Adipocyte (in vitro differentiated cells): ENCODE results near the gene AFMID.

Experiments
- DNase-seq: peaks from one replicate; pipeline ENCODE4 v3.0.0-alpha.2; 2015; ENCODE audit warnings: low read depth
- H3K27me3 ChIP-seq: replicated peaks from 2 replicates; pipeline ENCODE4 v1.7.0; 2013; ENCODE audit warnings: mild to moderate bottlenecking, low read length, moderate library complexity; ENCODE audit not compliant: control insufficient read depth, insufficient read depth
- H3K36me3 ChIP-seq: 2 replicates; pipeline ENCODE4 v1.7.0; 2013; ENCODE audit warnings: low read length, mild to moderate bottlenecking, moderate library complexity; ENCODE audit not compliant: control insufficient read depth, insufficient read depth, severe bottlenecking
- H3K4me1 ChIP-seq: 2 replicates; pipeline ENCODE4 v1.7.0; 2013; ENCODE audit warnings: mild to moderate bottlenecking, low read length, moderate library complexity; ENCODE audit not compliant: control insufficient read depth, insufficient read depth
- H3K4me3 ChIP-seq: 2 replicates; pipeline ENCODE4 v1.7.0; 2013; ENCODE audit warnings: mild to moderate bottlenecking, low read length, moderate library complexity
- H3K9ac ChIP-seq: 2 replicates; pipeline ENCODE4 v1.7.0; 2013; ENCODE audit warnings: mild to moderate bottlenecking, low read length, moderate library complexity
- H3K9me3 ChIP-seq: 2 replicates; pipeline ENCODE4 v1.7.0; 2013; ENCODE audit warnings: mild to moderate bottlenecking, low read length, moderate library complexity; ENCODE audit not compliant: control insufficient read depth

The AFMID gene

GRCh38 chr17:78185981-78186691 lies 1.0 kb upstream of the AFMID start:
- Histone ChIP-seq H3K4me3 (peak overlapping the region; percentile 86), H3K4me1 (peaks cover 4% of the 10 kb centered on the region), H3K9me3 (no peaks in the 10 kb centered on the region), H3K9ac (no peak overlapping the region), H3K36me3 (peaks cover 4% of the 10 kb centered on the region), H3K27me3 (no peaks in the 10 kb centered on the region)
- DNase-seq: no peak

- no peak for DNase-seq
- Histone ChIP-seq H3K9ac (no peak overlapping the region), H3K4me3 (no peak overlapping the region), H3K9me3 (no peaks in the 10 kb centered on the region), H3K4me1 (peaks cover 3% of the 10 kb centered on the region), H3K27me3 (no peaks in the 10 kb centered on the region), H3K36me3 (peaks cover 2% of the 10 kb centered on the region)
Observed at GRCh38 chr17:78196716-78197115, 9.6 kb downstream of the AFMID start.

- Histone ChIP-seq H3K27me3 (no peaks in the 10 kb centered on the region), H3K4me3 (no peak overlapping the region), H3K9ac (no peak overlapping the region), H3K36me3 (peaks cover 2% of the 10 kb centered on the region), H3K9me3 (no peaks in the 10 kb centered on the region), H3K4me1 (peaks cover 3% of the 10 kb centered on the region)
- no peak for DNase-seq
Observed at GRCh38 chr17:78197147-78197832, 10.1 kb downstream of the AFMID start.

GRCh38 chr17:78200451-78200850 lies 13.3 kb downstream of the AFMID start:
- no peak overlapping the region for H3K4me3 ChIP-seq
- H3K27me3 ChIP-seq: no peaks in the 10 kb centered on the region
- no peak overlapping the region for H3K9ac ChIP-seq
- no peaks in the 10 kb centered on the region for H3K9me3 ChIP-seq
- no peak for DNase-seq
- H3K4me1 ChIP-seq: peaks cover 3% of the 10 kb centered on the region
- H3K36me3 ChIP-seq: peaks cover 3% of the 10 kb centered on the region

- Histone ChIP-seq H3K9me3 (no peaks in the 10 kb centered on the region), H3K36me3 (peaks cover 3% of the 10 kb centered on the region), H3K4me1 (peaks cover 3% of the 10 kb centered on the region), H3K9ac (no peak overlapping the region), H3K4me3 (no peak overlapping the region), H3K27me3 (no peaks in the 10 kb centered on the region)
- no peak for DNase-seq
Observed at GRCh38 chr17:78202666-78203065, 15.5 kb downstream of the AFMID start.

GRCh38 chr17:78204387-78205123 lies 17.4 kb downstream of the AFMID start:
- no peaks in the 10 kb centered on the region for H3K9me3 ChIP-seq
- H3K27me3 ChIP-seq: no peaks in the 10 kb centered on the region
- no peaks in the 10 kb centered on the region for H3K4me1 ChIP-seq
- peaks cover 3% of the 10 kb centered on the region for H3K36me3 ChIP-seq
- no peak overlapping the region for H3K4me3 ChIP-seq
- H3K9ac ChIP-seq: no peak overlapping the region
- DNase-seq: no peak

- DNase-seq: no peak
- peaks cover 3% of the 10 kb centered on the region for H3K36me3 ChIP-seq
- H3K4me1 ChIP-seq: no peaks in the 10 kb centered on the region
- H3K9ac ChIP-seq: no peak overlapping the region
- no peak overlapping the region for H3K4me3 ChIP-seq
- no peaks in the 10 kb centered on the region for H3K9me3 ChIP-seq
- H3K27me3 ChIP-seq: no peaks in the 10 kb centered on the region
Observed at GRCh38 chr17:78205124-78205775, 18.1 kb downstream of the AFMID start.

- Histone ChIP-seq H3K4me3 (no peak overlapping the region), H3K9ac (no peak overlapping the region), H3K9me3 (no peaks in the 10 kb centered on the region), H3K27me3 (no peaks in the 10 kb centered on the region), H3K36me3 (peaks cover 3% of the 10 kb centered on the region), H3K4me1 (no peaks in the 10 kb centered on the region)
- DNase-seq: no peak
Observed at GRCh38 chr17:78206298-78206697, 19.1 kb downstream of the AFMID start.

GRCh38 chr17:78208486-78208885 lies 21.3 kb downstream of the AFMID start:
- H3K4me3 ChIP-seq: no peak overlapping the region
- H3K9ac ChIP-seq: no peak overlapping the region
- H3K27me3 ChIP-seq: no peaks in the 10 kb centered on the region
- DNase-seq: no peak
- H3K9me3 ChIP-seq: no peaks in the 10 kb centered on the region
- peaks cover 3% of the 10 kb centered on the region for H3K36me3 ChIP-seq
- no peaks in the 10 kb centered on the region for H3K4me1 ChIP-seq

- H3K27me3 ChIP-seq: no peaks in the 10 kb centered on the region
- H3K9me3 ChIP-seq: no peaks in the 10 kb centered on the region
- H3K9ac ChIP-seq: no peak overlapping the region
- peaks cover 4% of the 10 kb centered on the region for H3K4me1 ChIP-seq
- no peak for DNase-seq
- no peak overlapping the region for H3K4me3 ChIP-seq
- H3K36me3 ChIP-seq: no peaks in the 10 kb centered on the region
Observed at GRCh38 chr17:78210111-78210510, 22.9 kb downstream of the AFMID start.

GRCh38 chr17:78211032-78211431 lies 23.9 kb downstream of the AFMID start:
- DNase-seq: no peak
- no peaks in the 10 kb centered on the region for H3K27me3 ChIP-seq
- H3K4me3 ChIP-seq: no peak overlapping the region
- no peak overlapping the region for H3K9ac ChIP-seq
- no peaks in the 10 kb centered on the region for H3K36me3 ChIP-seq
- peaks cover 4% of the 10 kb centered on the region for H3K4me1 ChIP-seq
- H3K9me3 ChIP-seq: no peaks in the 10 kb centered on the region
